SK-N-SH treated with all-trans-retinoic acid at 6 μM for 48 hours (cell line): ENCODE results near the gene CLSTN2.

Experiments
- ISL1 ChIP-seq: fragments of 250-450 bp; sonication (Bioruptor Pico); IDR thresholded peaks from 2 replicates; pipeline ENCODE4 v2.1.2; 2022; ENCODE audit warnings: mild to moderate bottlenecking, moderate library complexity
- ZFP30 ChIP-seq: fragments of 450-650 bp; formaldehyde crosslinking; IDR thresholded peaks from 2 replicates; pipeline ENCODE4 v1.5.0; 2022; ENCODE audit warnings: mild to moderate bottlenecking, moderate library complexity

GRCh38 chr3:140521751-140522445 lies 586.9 kb downstream of the CLSTN2 start:
- TF ChIP-seq ZFP30 = no peak
- TF ChIP-seq ISL1 (CRISPR knock-in tag) = no peak
